Suprapubic skin (tissue), 4 donors: ENCODE results near the gene MAP7D1. TPM values are rescaled to one million over a fixed set of nuclear protein-coding genes. Genes with fewer than 3 reads are reported as not detected.
A peak's percentile ranks its signal among the peaks of the same experiment; 100 is the strongest.

Experiments used
- DNase-seq, 2 donors: peaks; one replicate each; pipeline ENCODE4 v3.0.0-alpha.2; 2019; ENCODE audit warnings: low spot score in 2 of 2
- H3K27ac ChIP-seq: fragments of 200-600 bp; sonication (generic); one replicate; pipeline ENCODE4 v1.5.1; 2019
- H3K27me3 ChIP-seq: fragments of 200-600 bp; sonication (generic); one replicate; pipeline ENCODE4 v1.5.1; 2019
- H3K36me3 ChIP-seq: fragments of 200-600 bp; sonication (generic); one replicate; pipeline ENCODE4 v1.5.1; 2019
- H3K4me1 ChIP-seq: fragments of 200-600 bp; sonication (generic); one replicate; pipeline ENCODE4 v1.5.1; 2019
- H3K4me3 ChIP-seq: fragments of 200-600 bp; sonication (generic); one replicate; pipeline ENCODE4 v1.5.1; 2019; ENCODE audit warnings: mild to moderate bottlenecking
- H3K9me3 ChIP-seq: fragments of 200-600 bp; sonication (generic); one replicate; pipeline ENCODE4 v1.5.1; 2019
- CTCF ChIP-seq, 2 donors: fragments of 200-600 bp in 1 of 2; fragments of 450-650 bp in 1 of 2; sonication (generic) in 1 of 2; IDR thresholded peaks; one replicate each; pipeline ENCODE4 v1.5.1; 2016 to 2019; ENCODE audit warnings: antibody characterized with exemption in 2 of 2, mild to moderate bottlenecking in 1 of 2, moderate library complexity in 1 of 2
- EP300 ChIP-seq: sonication (generic); formaldehyde crosslinking; IDR thresholded peaks from one replicate; pipeline ENCODE4 v1.6.1; 2017; ENCODE audit warnings: antibody characterized with exemption
- POLR2A ChIP-seq, 2 donors: fragments of 450-650 bp; IDR thresholded peaks; one replicate each; pipeline ENCODE4 v1.6.1; 2017; ENCODE audit warnings: antibody characterized with exemption in 2 of 2, mild to moderate bottlenecking in 2 of 2, moderate library complexity in 2 of 2
- POLR2AphosphoS5 ChIP-seq, 3 donors: sonication (generic); formaldehyde crosslinking; IDR thresholded peaks; one replicate each; pipeline ENCODE4 v1.6.1; 2017; ENCODE audit warnings: antibody characterized with exemption in 3 of 3
- WGBS: methylation state at CpG from one replicate; pipeline ENCODE4 v1.1.5; 2018; 5-methylcytosine and 5-hydroxymethylcytosine counted together
- total RNA-seq, 4 donors: library from RNA; depleted of rRNA; stranded (reverse); fragments of >200 nt; gene quantifications; one replicate each; pipeline ENCODE4 v1.1.0, GENCODE V29; 2016

The MAP7D1 gene
- total RNA-seq, 4 donors from 2014 or later, result 80.0 to 119 (median 94.6) TPM

- H3K4me3 ChIP-seq, result no peak overlapping the region
Measured at GRCh38 chr1:36151845-36152203, 4.1 kb upstream of the MAP7D1 start.

GRCh38 chr1:36153476-36153875 lies 2.5 kb upstream of the MAP7D1 start:
- no peak for DNase-seq
- TF ChIP-seq EP300, result no peak
- TF ChIP-seq POLR2AphosphoS5 (IDR thresholded peaks at IDR 0.05), result no peak
- TF ChIP-seq CTCF (IDR thresholded peaks at IDR 0.05), result no peak
- TF ChIP-seq POLR2A (IDR thresholded peaks at IDR 0.05), result no peak
- Histone ChIP-seq H3K4me1 (peaks cover 63% of the 10 kb centered on the region), H3K27me3 (no peaks in the 10 kb centered on the region), H3K9me3 (no peaks in the 10 kb centered on the region), H3K27ac (no peak overlapping the region), H3K36me3 (no peaks in the 10 kb centered on the region), H3K4me3 (no peak overlapping the region)
- WGBS, result 89% methylated on average over 6 of the region's 6 CpGs

More at GRCh38 chr1:36151845-36152203, 4.1 kb upstream of the MAP7D1 start:
- no peaks in the 10 kb centered on the region for H3K36me3 ChIP-seq
- peak overlapping the region; percentile 97 for H3K27ac ChIP-seq
- H3K27me3 ChIP-seq, result no peaks in the 10 kb centered on the region
- peaks cover 58% of the 10 kb centered on the region for H3K4me1 ChIP-seq
- TF ChIP-seq CTCF (IDR thresholded peaks at IDR 0.05) (no peak), POLR2AphosphoS5 (IDR thresholded peaks at IDR 0.05) (no peak), POLR2A (IDR thresholded peaks at IDR 0.05) (no peak), EP300 (no peak)
- 51% methylated on average over 3 of the region's 3 CpGs for WGBS
- DNase-seq, result no peak
- H3K9me3 ChIP-seq, result no peaks in the 10 kb centered on the region

GRCh38 chr1:36154335-36154734 lies 1.6 kb upstream of the MAP7D1 start:
- DNase-seq, result no peak
- H3K9me3 ChIP-seq, result no peaks in the 10 kb centered on the region
- no peak overlapping the region for H3K27ac ChIP-seq
- TF ChIP-seq POLR2A (IDR thresholded peaks at IDR 0.05), result no peak
- no peak for TF ChIP-seq EP300
- TF ChIP-seq POLR2AphosphoS5 (IDR thresholded peaks at IDR 0.05), result no peak
- TF ChIP-seq CTCF (IDR thresholded peaks at IDR 0.05), result no peak
- peaks cover 69% of the 10 kb centered on the region for H3K4me1 ChIP-seq
- 89% methylated on average over 6 of the region's 6 CpGs for WGBS
- H3K27me3 ChIP-seq, result no peaks in the 10 kb centered on the region
- H3K36me3 ChIP-seq, result no peaks in the 10 kb centered on the region
- no peak overlapping the region for H3K4me3 ChIP-seq

GRCh38 chr1:36154765-36155407 lies 1.1 kb upstream of the MAP7D1 start:
- DNase-seq, result no peak
- 47% methylated on average over 6 of the region's 6 CpGs for WGBS

More at GRCh38 chr1:36154765-36155407, 1.1 kb upstream of the MAP7D1 start:
- peak overlapping the region; percentile 95 for H3K27ac ChIP-seq
- H3K4me1 ChIP-seq, result peaks cover 71% of the 10 kb centered on the region
- no peaks in the 10 kb centered on the region for H3K9me3 ChIP-seq
- H3K36me3 ChIP-seq, result no peaks in the 10 kb centered on the region
- H3K4me3 ChIP-seq, result peak overlapping the region; percentile 77
- no peak for TF ChIP-seq POLR2AphosphoS5 (IDR thresholded peaks at IDR 0.05)
- no peak for TF ChIP-seq CTCF (IDR thresholded peaks at IDR 0.05)
- TF ChIP-seq EP300, result no peak
- no peak for TF ChIP-seq POLR2A (IDR thresholded peaks at IDR 0.05)
- no peaks in the 10 kb centered on the region for H3K27me3 ChIP-seq
